HG02943 (cell line): ENCODE results near the gene MEA1.

Experiments used
- ATAC-seq: cut with Tn5 transposase; IDR thresholded peaks from one replicate; pipeline ENCODE4 v1.9.1; 2021; ENCODE audit warnings: mild to moderate bottlenecking, low read depth, moderate library complexity; ENCODE audit not compliant: unreplicated experiment

The MEA1 gene

GRCh38 chr6:43040542-43041257, 27.0 kb upstream of the MEA1 start:
- ATAC-seq: no peak

GRCh38 chr6:43038727-43039126, 25.0 kb upstream of the MEA1 start:
- no peak for ATAC-seq

GRCh38 chr6:43037706-43038105, 24.0 kb upstream of the MEA1 start:
- ATAC-seq: no peak

GRCh38 chr6:43037197-43037596, 23.5 kb upstream of the MEA1 start:
- ATAC-seq: no peak

- no peak for ATAC-seq
These were observed 23.0 kb upstream of the MEA1 start for GRCh38 chr6:43036712-43037111.

GRCh38 chr6:43035495-43036194, 21.9 kb upstream of the MEA1 start:
- no peak for ATAC-seq

GRCh38 chr6:43034190-43034525, 20.4 kb upstream of the MEA1 start:
- no peak for ATAC-seq

- ATAC-seq: no peak
These were observed 19.9 kb upstream of the MEA1 start for GRCh38 chr6:43033496-43034189.

- no peak for ATAC-seq
These were observed 18.6 kb upstream of the MEA1 start for GRCh38 chr6:43032326-43032725.

GRCh38 chr6:43029120-43029519, 15.4 kb upstream of the MEA1 start:
- no peak for ATAC-seq

- no peak for ATAC-seq
These were observed 12.6 kb upstream of the MEA1 start for GRCh38 chr6:43026365-43026764.

GRCh38 chr6:43024436-43024835, 10.7 kb upstream of the MEA1 start:
- no peak for ATAC-seq

GRCh38 chr6:43021270-43022047, 7.7 kb upstream of the MEA1 start, which contains the start of gene RRP36:
Gene RRP36 (plus strand): TSS chr6:43021623. CDS start chr6:43021655, 32 bp downstream.
- peak; percentile 70 for ATAC-seq

GRCh38 chr6:43020847-43021246, 7.1 kb upstream of the MEA1 start:
- ATAC-seq: no peak

GRCh38 chr6:43020052-43020705, 6.4 kb upstream of the MEA1 start:
- no peak for ATAC-seq

GRCh38 chr6:43019152-43019551, 5.4 kb upstream of the MEA1 start:
- no peak for ATAC-seq

GRCh38 chr6:43016943-43017334, 3.2 kb upstream of the MEA1 start:
- ATAC-seq: no peak

- ATAC-seq: no peak
These were observed 2.6 kb upstream of the MEA1 start for GRCh38 chr6:43016176-43016942.

GRCh38 chr6:43014434-43014909, 726 bp upstream of the MEA1 start:
- ATAC-seq: no peak
